Measurements from ENCODE around the gene KCNT2. TPM values are rescaled to one million over a fixed set of nuclear protein-coding genes. Genes with fewer than 3 reads are reported as not detected.

KCNT2 gene
- total RNA-seq, 1 experiment from 2014 or later, result 0.41 TPM

DNA sequence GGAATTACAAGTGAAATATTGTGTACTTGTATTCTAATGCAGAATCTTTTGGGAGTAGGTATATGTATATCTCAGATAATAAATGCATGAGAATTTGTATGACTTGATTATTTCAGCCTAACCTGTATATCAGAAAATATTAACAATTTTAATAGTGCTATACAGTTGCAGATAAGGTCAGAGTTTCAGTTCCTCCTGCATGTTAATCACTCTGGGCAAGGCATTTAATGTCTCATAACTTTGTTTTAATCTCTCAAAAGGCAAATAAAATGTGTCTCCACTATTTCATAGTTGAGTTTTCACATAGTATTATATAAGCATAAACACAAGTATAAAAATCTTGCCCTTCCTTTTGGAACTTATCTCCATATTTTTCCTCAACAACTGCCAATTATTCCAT, 352.5 kb downstream of the KCNT2 start:
- TF ChIP-seq CTCF (IDR thresholded peaks at IDR 0.05), result no peak
- no peak for TF ChIP-seq TCF7L2 (IDR thresholded peaks at IDR 0.05; ENCODE audit: low read depth, low read length)
- no peak for TF ChIP-seq SIN3A (IDR thresholded peaks at IDR 0.05; ENCODE audit: borderline replicate concordance, insufficient read depth, low read depth, low read length)
- TF ChIP-seq POLR2AphosphoS5 (IDR thresholded peaks at IDR 0.05; ENCODE audit: low read depth, low read length), result no peak
- TF ChIP-seq, protein P1, sequence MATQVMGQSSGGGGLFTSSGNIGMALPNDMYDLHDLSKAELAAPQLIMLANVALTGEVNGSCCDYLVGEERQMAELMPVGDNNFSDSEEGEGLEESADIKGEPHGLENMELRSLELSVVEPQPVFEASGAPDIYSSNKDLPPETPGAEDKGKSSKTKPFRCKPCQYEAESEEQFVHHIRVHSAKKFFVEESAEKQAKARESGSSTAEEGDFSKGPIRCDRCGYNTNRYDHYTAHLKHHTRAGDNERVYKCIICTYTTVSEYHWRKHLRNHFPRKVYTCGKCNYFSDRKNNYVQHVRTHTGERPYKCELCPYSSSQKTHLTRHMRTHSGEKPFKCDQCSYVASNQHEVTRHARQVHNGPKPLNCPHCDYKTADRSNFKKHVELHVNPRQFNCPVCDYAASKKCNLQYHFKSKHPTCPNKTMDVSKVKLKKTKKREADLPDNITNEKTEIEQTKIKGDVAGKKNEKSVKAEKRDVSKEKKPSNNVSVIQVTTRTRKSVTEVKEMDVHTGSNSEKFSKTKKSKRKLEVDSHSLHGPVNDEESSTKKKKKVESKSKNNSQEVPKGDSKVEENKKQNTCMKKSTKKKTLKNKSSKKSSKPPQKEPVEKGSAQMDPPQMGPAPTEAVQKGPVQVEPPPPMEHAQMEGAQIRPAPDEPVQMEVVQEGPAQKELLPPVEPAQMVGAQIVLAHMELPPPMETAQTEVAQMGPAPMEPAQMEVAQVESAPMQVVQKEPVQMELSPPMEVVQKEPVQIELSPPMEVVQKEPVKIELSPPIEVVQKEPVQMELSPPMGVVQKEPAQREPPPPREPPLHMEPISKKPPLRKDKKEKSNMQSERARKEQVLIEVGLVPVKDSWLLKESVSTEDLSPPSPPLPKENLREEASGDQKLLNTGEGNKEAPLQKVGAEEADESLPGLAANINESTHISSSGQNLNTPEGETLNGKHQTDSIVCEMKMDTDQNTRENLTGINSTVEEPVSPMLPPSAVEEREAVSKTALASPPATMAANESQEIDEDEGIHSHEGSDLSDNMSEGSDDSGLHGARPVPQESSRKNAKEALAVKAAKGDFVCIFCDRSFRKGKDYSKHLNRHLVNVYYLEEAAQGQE (IDR thresholded peaks at IDR 0.05; ENCODE audit: insufficient read depth in 1 of 2, low read depth in 2 of 2, low read length in 1 of 2), result no peak
- Histone ChIP-seq H3K27ac (ENCODE audit: low read length) (no peak overlapping the region), H3K36me3 (ENCODE audit: control insufficient read depth, insufficient read depth, low read length) (no peaks in the 10 kb centered on the region), H3K4me1 (ENCODE audit: control insufficient read depth, insufficient read depth, low read length) (no peaks in the 10 kb centered on the region), H3K27me3 (ENCODE audit: control insufficient read depth, insufficient read depth, low read length) (no peaks in the 10 kb centered on the region), H3K9me3 (ENCODE audit: control insufficient read depth, insufficient read depth, low read depth, low read length) (no peaks in the 10 kb centered on the region), H3K4me3 (ENCODE audit: low read depth in 2 of 2, low read length in 2 of 2) (no peak overlapping the region)
- POLR2A ChIA-PET, result no interaction called here
- no peak for DNase-seq (ENCODE audit: low read depth, low spot score)
- no peak for ATAC-seq
- intact Hi-C loops (cut with micrococcal nuclease; ENCODE audit: unreplicated experiment) (no loop called here), in situ Hi-C loops (cut with HindIII; ENCODE audit: low pct_unique_long_range_greater_than_20kb, low sequenced_read_pairs) (no loop called here)
- no TSS peak for BruUV-seq (replicated peaks)
- CTCF ChIA-PET, result no interaction called here

DNA sequence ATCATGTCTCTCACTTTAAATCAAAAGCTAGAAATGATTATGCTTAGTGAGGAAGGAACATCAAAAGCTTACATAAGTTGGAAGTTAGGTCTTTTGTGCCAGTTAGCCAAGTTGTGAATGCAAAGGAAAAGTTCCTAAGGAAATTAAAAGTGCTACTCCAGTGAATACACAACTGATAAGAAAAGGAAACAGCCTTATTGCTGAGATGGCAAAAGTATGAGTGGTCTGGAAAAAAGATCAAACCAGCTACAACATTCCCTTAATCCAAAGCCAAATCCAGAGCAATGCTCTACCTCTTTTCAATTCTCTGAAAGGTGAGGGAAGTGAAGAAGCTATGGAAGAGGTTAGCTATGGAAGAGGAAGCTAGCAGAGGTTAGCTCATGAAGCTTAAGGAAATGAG, 378.7 kb downstream of the KCNT2 start:
- no peaks in the 10 kb centered on the region for H3K36me3 ChIP-seq (ENCODE audit: control insufficient read depth, insufficient read depth, low read length)
- TF ChIP-seq TCF7L2 (IDR thresholded peaks at IDR 0.05; ENCODE audit: low read depth, low read length) (no peak), CTCF (IDR thresholded peaks at IDR 0.05) (no peak), POLR2AphosphoS5 (IDR thresholded peaks at IDR 0.05; ENCODE audit: low read depth, low read length) (no peak), SIN3A (IDR thresholded peaks at IDR 0.05; ENCODE audit: borderline replicate concordance, insufficient read depth, low read depth, low read length) (no peak)
- TF ChIP-seq, protein P1 (IDR thresholded peaks at IDR 0.05; ENCODE audit: insufficient read depth in 1 of 2, low read depth in 2 of 2, low read length in 1 of 2), result no peak
- in situ Hi-C loops (cut with HindIII; ENCODE audit: low pct_unique_long_range_greater_than_20kb, low sequenced_read_pairs), result no loop called here
- no peaks in the 10 kb centered on the region for H3K9me3 ChIP-seq (ENCODE audit: control insufficient read depth, insufficient read depth, low read depth, low read length)
- BruUV-seq (replicated peaks), result no TSS peak
- CTCF ChIA-PET, result no interaction called here
- intact Hi-C loops (cut with micrococcal nuclease; ENCODE audit: unreplicated experiment), result no loop called here
- no peaks in the 10 kb centered on the region for H3K4me1 ChIP-seq (ENCODE audit: control insufficient read depth, insufficient read depth, low read length)
- ATAC-seq (no peak), DNase-seq (ENCODE audit: low read depth, low spot score) (no peak)
- no peak overlapping the region for H3K27ac ChIP-seq (ENCODE audit: low read length)
- H3K27me3 ChIP-seq (ENCODE audit: control insufficient read depth, insufficient read depth, low read length), result no peaks in the 10 kb centered on the region
- no peak overlapping the region for H3K4me3 ChIP-seq (ENCODE audit: low read depth in 2 of 2, low read length in 2 of 2)
- POLR2A ChIA-PET, result no interaction called here
